ENCODE measurements around the gene SSUH2.

Gene SSUH2

DNA sequence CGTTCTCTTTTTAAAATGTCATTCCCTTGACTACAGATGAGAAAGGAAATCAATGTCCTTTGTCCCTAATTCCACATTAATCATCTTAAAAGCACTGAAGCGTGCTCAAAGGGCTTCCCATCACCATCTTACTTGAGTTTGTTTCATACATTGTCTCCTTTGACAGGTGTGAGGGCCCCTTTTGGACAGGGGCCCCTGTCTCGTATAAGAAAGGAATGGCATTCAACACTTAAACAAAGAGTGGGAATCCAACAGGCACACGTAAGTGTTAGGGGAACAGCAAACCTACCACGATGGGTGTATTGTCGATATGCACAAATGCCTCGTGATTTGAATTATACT, 5.0 kb downstream of the SSUH2 start:
- DNase-seq: no peak

DNA sequence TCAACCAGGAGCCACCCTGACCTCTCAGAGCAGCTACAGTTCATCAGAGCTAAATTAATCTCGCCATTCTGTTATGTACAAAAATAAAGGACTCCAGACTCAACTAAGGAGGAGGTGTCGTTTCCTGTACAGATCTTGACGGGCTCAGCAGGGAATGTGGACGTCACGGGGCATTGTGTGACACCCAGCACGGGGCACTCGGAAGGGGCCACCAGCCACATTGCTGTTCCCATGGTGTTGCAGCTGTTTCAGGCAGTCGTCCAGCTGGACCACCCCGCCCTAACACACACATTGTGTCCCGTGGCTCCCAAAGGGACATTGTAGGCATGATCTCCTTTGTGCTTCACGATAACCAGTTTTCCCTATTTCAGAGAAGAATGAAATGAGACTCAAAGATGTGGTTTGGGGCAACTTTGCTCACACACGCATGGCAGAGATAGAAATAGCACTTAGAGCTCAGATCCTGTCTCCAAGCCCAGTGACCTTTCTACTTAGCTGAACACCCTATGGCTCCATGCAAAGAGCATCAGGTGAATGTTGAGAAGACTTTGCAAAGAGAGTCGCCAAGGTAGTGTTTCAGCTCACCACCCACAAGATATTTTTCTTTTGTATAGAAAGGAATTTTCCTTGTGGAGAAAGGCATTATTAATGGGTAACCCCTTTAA, 5.5 kb downstream of the SSUH2 start:
- no peak for DNase-seq

DNA sequence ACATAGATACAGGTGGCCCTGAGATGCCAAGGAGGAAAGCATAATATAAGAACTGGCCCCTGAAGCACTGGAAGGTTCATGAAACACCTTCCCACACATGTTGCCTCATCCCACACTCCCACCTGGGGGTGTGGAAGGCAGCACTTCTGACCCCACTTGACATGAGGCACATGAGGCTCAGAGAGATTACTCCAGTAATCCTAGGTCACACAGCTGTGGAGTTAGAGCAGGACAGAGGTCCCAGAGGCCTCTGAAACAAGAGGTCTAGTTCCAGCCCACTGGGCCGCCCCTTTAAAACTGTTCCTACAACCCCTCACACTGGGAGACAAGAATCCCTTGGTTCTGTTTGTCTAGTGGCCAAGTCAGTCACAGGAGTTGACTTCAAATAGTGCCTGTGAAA, 7.2 kb downstream of the SSUH2 start:
- DNase-seq: no peak

DNA sequence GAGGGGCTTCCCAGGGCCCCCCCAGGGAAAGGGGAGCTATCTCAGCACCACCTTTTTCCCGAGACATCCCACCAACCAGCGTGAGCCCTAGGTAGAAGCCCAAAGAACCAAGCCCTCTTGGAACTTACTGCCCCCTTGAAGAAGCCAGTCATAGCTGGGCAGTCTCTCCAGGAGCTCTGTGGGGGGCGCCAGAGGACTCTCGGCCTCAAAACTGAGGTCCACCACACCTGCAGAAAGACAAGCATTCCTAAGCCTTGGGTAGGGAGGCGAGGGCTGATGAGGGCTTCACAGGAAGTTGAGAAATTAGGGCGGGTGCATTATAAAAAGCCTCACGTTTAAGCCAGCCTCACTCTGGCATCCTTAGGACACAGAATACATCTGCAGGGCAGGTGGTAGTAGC, 9.0 kb downstream of the SSUH2 start:
- DNase-seq: no peak

DNA sequence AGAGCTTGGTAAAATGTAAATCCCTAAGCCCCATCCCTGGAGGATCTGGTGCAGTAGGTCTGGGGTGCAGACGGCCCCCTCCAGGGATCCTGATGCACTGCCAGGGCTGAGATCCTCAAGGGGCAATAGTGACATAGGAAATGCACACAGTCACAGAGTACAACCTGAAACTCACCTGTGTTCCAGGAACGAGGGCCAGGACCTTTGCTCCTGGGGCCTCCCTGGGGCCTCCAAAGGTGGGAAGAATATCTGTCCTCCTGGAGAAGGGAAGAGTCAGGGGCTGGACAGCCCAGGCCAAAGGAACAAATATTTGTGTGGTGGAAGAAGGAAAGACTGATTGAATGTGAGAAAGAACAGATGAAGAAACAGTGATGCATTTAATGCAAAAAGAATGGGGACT, 9.5 kb downstream of the SSUH2 start:
- no peak for DNase-seq

DNA sequence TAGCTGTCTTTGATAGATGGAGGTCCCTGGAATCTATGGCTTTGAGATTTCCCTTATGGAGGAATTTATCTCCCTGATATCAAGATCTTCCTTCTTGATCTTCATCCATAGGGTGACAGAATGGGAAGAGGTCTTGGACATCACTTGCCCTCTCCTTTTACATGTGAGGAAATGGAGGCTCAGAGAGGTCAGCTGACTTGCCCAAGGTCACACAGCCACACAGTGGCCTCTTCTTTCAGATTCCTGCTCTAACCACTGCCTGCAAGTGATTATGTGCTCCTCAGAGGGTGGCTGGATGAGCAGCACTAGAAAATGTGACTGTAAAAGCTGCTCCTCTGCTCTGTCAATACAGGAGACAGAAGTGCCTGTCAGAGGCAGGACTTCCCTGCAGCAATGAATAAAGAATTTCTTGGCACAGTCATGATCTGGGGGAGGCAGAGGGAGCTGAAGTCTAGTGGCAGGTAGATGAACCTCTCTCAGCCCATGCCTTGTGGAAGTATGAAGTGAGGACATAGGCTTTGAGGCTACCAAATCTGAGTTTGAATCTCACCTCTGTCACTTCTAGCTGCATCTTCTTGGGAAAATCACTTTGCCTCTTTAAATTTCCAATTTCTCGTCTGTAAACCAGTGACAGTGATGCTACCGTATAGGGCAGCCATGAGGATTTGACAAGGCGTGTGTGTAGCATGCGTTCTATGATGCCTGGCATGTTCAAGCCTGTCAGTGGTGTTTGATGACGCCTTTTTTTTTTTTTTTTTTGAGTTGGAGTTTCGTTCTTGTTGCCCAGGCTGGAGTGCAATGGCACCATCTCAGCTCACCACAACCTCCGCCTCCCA, 12.0 kb downstream of the SSUH2 start:
- DNase-seq: no peak

DNA sequence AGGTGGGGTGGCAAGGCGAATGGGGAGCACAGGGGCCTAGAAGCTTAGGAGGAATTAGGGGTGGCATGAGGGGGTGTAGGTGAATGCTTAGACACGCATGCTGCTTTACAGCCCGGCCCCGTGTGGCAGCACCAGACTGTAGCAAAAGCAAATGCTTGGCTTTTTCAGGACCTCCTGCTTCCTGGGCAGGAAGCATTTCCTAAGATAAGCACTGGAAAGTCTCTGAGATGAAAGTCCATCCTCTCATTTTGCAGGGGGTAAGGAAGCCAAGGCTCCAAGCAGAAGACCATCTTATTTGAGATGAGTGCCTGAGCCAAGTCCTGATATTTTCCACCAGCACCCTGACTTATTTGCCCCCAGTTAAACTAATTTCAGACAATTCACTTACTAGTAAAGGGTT, 12.9 kb downstream of the SSUH2 start:
- no peak for DNase-seq

DNA sequence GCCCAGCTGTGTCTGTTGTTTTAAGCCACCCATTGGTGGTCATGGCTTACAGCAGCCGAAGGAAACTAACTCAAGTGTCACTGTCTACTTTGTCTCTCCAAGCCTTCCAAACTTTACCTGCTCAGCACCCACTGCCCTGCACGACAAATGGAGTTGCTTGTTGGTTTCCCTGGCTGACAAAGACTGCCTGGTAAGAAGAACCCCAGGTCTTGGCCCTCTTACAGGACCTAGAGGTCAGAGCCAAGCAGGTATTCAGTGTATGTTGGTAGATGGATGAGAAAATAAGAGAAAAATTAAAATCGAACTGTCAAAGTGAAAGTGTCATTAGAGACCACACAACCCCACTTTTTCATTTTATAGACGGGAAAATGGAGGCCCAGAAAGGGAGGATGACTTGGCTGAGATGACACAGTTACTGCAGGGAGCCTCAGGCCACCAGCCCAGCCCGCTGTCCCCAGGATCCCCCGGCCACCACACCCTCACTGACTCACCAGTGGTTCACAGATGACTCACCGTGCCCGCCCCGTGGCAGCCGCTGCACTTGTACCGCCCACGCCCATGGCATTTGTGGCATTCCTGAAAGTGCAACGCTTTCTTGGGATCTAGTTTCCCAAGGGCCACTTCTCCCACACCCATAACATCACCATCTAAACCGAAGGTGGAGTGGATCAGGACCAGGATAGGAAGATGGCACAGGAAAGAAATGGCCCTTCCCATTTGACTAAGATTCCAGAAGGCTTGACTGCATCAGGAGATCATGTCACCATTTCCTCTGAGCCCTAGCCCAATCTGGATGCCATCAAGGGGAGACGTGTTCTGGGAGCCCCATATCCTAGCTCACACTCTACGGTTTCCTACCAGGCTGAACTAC, 15.2 kb downstream of the SSUH2 start:
- no peak for DNase-seq

DNA sequence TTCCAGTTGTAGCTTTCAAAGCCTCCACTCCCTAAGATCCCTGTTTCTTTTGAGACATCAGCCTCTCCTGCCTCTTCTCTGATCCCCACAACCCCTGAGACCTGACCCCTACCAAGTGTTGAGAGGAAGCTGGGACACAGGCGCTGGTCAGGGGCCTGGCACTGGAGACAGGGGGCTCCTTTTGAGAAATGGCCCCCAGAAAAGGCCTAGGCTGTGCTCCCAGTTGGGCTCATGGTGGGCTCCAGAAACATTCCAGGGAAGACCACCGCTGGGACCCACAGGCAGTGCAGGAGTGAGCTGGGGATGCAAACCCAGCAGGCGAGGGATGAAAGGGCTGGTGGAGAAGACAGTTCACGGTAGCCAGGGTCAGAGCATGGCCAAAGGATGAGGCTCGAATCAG, 16.6 kb downstream of the SSUH2 start:
- DNase-seq: no peak

DNA sequence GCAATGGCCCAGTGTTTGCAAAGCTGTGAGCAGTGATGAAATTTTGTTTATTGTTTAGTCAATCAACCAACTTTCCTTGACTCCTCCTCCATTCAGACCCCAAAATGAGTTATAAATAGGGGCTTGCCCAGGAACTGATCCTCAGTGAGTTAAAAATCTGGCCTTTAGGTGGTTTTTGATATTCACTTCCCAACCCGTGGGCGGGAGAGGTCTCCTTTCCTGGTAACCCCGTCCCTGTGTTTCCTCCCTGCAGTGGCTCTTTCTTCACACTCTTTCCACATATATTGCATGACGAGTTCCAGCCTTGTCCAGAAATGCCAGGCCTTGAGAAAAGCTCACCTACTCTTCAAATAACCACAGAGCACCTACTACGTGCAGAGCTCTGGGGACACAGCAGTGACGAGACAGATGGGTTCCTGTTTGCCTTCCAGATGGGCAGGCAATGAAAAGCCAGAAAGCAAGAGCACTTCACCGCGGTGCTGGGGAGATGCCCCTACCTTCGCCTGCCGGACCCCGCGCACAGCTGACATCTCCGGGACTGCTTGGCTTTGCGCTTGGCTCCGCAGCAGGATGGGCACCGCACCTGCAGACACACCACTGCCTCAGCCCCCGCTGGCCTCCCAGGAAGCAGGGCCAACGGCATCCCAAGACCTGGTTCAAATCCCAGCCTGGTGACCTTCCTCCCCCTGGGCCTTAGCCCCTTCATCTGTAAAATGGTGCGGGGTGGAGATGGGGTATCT, 17.2 kb downstream of the SSUH2 start:
- no peak for DNase-seq

DNA sequence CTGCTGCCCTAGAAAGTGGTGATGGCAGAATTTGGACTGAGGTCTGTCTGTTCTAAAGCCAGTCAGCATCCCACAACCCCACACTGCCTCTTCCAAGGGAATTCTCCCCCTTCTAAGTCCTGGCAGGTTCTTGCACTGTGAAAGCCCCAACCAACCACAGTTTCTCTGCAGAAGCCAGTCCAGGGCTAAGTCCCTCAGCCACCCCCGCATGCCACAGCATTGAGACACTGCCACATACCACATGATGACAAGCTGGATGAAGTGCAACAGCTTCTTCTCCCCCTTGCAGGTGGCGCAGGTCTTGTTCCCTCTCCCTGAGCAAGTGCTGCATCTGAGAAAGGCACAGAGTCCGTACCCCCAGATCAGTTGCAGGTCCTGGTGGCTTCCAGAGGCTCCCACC, 18.6 kb downstream of the SSUH2 start:
- DNase-seq: no peak

DNA sequence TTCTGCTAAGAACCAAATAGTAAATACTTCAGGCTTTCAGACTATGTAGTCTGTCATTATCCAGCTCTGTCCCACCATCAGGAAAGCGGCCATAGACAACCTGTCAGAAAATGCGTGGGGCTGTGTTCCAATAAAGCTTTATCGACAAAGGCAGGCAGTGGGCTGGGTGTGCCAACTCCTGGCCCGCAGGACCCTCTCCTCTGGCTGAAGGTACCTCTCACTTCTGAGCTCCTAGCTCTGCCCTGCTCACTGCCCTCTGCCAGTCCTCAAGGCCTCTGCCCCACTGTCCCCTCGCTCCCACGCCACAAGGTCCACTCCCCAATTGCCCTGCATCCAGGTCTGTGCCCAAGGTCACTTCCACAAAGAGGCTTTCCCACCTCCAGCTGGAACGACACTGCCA, 20.0 kb downstream of the SSUH2 start:
- no peak for DNase-seq

DNA sequence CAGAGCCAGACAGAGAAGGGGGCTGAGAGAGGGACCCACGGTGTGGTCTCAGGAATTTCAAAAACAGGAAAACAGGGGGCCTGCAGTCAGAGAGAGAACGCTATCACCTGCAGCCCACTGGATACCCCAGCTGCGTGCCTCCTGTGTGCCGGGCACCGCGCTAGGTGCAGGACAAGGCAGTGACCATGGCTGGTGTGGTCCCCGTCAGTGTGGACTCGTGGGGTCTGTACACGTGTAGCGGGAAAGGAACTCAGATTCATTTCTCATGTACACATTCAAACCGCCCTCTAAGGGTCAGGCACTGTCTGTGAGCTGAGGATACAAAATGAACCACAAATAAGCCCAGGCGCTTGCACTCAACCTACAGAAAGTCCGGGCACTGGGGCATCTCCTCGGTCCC, 20.9 kb downstream of the SSUH2 start:
- no peak for DNase-seq

DNA sequence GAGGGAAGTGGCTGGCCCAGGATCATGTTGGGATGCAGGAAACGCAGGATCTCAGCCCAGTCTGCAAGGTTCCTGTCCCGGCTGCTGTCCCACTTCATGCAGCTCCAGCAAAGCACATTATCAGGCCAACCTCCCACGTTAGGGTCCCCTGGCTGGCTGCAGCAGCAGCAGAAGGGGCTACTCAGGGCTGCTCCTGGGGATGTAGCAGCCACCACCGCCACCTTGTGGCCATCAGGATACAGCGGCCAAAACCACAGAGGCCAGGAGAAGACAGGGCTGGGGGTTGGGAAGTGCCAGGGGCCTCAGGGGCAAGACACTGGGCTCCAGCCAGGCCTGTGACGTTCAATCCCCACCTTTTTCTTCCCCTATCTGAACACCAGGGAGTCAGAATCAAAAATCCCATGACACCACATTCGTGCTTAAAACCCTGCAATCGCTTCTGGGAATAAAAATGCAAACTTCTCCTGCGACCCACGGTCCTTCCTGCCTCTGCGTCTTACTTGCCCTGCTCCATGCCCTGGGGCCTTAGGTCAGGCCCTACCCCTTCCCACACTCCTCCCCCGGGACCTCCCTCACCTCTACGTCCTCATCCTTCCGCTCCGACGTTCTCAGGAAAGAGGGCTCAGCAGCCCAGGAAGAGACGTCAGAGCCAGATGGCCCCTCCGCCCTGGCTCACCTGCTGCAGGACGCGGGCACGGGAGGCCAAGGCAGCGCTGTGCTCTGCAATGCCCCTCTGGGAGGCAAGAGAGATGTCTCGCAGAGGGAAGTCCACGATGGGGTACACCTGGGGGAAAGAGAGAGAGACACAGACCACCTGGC, 21.5 kb downstream of the SSUH2 start:
- DNase-seq: peak; percentile 39 to 81

DNA sequence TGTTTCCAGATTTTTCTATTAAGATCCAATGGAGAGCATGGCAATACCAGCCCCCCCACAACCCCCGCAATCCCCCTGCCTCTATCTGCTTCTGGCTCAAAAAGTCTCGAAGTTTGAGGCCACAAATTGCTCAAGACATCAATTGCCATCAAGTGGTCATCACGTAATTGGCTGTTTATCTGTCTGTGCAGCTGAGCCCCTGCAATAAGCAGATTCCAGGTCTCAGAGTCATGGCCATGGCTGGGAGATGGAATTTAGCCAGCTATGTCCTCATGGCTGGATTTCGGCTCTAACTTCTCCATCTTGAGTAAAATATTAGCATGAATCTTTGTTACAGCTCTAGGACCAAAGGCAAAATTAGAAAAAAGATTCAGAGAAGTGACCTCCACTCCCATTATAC, 22.7 kb downstream of the SSUH2 start:
- no peak for DNase-seq

DNA sequence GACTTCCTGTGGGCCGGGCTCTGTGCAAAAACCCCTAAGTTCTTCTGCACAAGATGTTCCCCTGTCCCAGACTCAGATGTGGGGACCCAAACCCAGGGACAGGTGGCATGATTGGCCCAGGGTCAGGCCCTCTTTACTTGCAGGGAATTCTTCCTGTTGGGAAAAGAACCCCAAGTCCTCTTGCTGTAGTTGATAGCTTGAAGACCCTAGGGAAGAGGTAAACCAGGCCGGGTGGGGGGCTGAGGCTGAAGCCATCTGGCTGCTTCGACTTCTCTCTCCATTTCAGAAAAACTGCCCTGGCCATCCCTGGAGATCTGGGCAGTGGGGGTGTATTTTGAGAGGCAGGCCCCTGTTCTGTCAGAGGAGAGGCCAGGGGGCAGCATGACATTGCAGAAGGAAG, 23.5 kb downstream of the SSUH2 start:
- DNase-seq: no peak

DNA sequence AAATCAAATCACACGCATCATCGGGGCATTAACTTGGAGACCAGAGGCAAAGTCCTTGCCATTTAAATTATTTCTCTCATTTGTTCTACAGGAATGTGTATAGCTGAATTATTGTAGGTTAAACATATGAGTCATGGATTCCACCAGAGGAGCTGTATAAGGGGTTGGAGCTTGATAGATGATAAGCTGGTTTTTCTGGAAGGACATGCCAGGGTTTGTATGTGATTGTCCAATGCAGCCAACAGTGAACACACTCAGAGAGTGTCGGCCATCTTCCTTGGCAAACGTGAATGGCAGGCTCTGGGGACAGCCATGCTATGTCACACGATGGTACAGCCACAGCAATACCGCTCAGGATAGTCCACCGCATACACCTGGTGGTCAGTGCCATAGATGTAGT, 25.1 kb downstream of the SSUH2 start:
- no peak for DNase-seq

DNA sequence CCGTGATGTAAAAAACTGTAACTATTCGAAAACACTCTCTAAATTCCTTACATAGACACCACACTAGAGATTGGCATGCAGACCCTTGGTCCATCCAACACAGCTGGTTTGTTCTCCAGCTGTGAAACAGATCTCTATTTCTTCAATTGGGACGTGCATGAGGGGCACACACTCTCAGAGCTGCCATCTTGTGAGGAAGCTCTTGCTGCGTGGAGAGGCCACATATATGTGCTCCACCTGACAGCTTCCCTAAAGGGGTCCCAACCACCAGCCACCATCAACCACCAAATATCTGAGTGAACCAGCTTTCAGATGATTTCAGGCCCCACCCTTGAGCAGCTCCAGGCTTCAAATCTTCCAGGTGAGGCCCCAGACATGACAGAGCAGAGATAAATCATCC, 25.6 kb downstream of the SSUH2 start:
- no peak for DNase-seq

DNA sequence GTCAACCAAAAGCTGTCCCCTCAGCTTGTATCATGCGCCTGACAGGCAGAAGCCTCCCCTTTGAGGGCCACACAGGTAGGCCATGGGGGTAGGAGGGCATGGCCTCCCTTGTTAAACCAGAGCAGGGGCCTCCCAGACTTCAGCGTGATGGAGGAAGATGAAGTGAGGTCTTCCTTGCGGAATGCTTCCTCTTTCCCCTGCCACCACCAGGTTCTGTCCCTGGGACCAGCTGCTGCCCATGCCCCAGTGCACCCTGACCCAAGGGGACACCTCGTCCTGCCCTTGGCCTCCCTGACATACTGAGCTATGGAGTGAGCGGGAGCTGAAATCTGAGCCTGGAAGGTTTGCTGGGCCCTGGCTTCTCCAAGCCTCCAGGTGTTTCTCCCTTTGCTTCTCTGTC, 26.7 kb downstream of the SSUH2 start:
- DNase-seq: no peak

DNA sequence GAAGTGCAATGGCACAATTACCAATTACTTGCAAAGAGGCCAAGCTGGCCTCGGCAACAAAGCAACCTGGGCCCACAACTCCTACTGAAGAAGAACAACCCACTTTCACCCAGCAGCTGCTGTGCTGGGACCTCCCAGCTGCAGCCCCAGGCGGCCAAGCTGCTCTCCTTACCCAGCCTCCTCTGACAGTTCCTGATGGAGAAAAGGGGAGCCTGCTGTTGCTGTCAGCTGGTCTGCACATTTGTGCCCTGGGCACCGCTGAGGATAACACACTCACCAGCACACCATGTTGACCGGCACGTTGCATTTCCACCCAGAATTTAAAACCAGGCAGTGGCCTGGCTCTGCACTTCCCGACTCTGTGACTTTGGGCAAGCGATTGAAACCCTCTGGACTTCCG, 33.6 kb downstream of the SSUH2 start:
- DNase-seq: no peak

DNA sequence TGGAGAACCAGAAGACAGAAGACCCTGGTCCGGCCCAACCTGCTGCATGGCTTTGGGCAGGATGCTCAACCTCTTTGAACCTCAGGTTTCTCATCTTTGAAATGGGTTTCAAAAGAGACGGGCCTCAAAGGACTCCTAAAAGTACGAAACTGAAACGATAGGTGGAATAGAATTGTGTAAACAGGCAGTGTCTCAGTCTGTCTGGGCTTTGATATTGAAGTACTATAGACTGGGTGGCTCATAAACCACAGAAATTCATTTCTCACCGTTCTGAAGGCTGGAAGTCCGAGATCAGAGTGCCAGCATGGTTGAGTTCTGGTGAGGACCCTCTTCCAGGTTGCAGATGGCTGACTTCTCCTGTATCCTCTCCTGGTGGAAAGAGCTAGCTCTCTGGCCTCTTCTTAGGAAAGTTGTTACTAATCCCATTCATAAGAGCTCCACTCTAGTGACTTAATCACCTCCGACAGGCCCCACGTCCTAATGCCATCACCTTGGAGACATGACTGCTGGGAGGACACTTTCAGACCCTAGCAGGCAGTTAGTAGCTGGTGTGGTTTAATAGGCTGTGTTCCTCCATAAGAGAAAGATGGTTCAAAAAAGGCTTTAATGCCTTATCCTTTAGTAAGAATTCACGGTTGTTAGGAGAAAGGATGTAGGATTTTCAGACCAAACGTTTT, 35.7 kb downstream of the SSUH2 start:
- DNase-seq: no peak

Measured in NCI-H526 (cell line).